ENCODE results near the gene TCEAL6.
"Not testable (repeated sequence)": the region's sequence is repeated elsewhere in the genome, so short reads cannot be mapped to it uniquely, and the experiment has no call there.

The TCEAL6 gene

GRCh38 chrX:102142274-102142673, at the start of gene TCEAL6:
Gene TCEAL6 (minus strand): TSS chrX:102142481.
- not testable (repeated sequence) for DNase-seq

GRCh38 chrX:102185967-102186720, 43.9 kb upstream of the TCEAL6 start:
- no peak for DNase-seq

- DNase-seq = peak; percentile 19 to 40
Observed at GRCh38 chrX:102155806-102156179, 13.5 kb upstream of the TCEAL6 start, which contains the start of gene BEX5. Gene BEX5 (minus strand): TSS chrX:102155977. CDS start chrX:102154265, 1,712 bp downstream.

- peak; percentile 2 to 18 for DNase-seq
Observed at GRCh38 chrX:102154900-102155805, 12.9 kb upstream of the TCEAL6 start.

GRCh38 chrX:102154218-102154860, 12.1 kb upstream of the TCEAL6 start:
- DNase-seq = peak in 1 of 2 donors; percentile 3

- DNase-seq = not testable (repeated sequence)
Observed at GRCh38 chrX:102141631-102142030, 650 bp downstream of the TCEAL6 start.

GRCh38 chrX:102140876-102141275, 1.4 kb downstream of the TCEAL6 start:
- not testable (repeated sequence) for DNase-seq

- no peak for DNase-seq
Observed at GRCh38 chrX:102138064-102138463, 4.2 kb downstream of the TCEAL6 start.

GRCh38 chrX:102129473-102129872, 12.8 kb downstream of the TCEAL6 start:
- DNase-seq = no peak

- DNase-seq = no peak
Observed at GRCh38 chrX:102126863-102127262, 15.4 kb downstream of the TCEAL6 start.

GRCh38 chrX:102126080-102126818, 16.0 kb downstream of the TCEAL6 start:
- not testable (repeated sequence) for DNase-seq

- DNase-seq = not testable (repeated sequence)
Observed at GRCh38 chrX:102125436-102125835, 16.8 kb downstream of the TCEAL6 start, which contains the start of gene TCEAL2. Gene TCEAL2 (plus strand): TSS chrX:102125679. CDS start chrX:102126831, 1,152 bp downstream.

GRCh38 chrX:102125014-102125413, 17.3 kb downstream of the TCEAL6 start:
- not testable (repeated sequence) for DNase-seq

GRCh38 chrX:102115748-102116147, 26.5 kb downstream of the TCEAL6 start:
- DNase-seq = no peak

- DNase-seq = no peak
Observed at GRCh38 chrX:102113367-102113766, 28.9 kb downstream of the TCEAL6 start.

All from stimulated activated CD4-positive, alpha-beta T cell treated with anti-CD3 and anti-CD28 coated beads, Interleukin-2, amount 100 ng/mL, for 48 hours (primary cell).